Stimulated activated CD8-positive, alpha-beta memory T cell treated with anti-CD3 and anti-CD28 coated beads, Interleukin-15, amount 100 ng/mL, for 24 hours (primary cell): Measurements from ENCODE around the gene MYO9B.
"Not testable (repeated sequence)": the region's sequence is repeated elsewhere in the genome, so short reads cannot be mapped to it uniquely, and the experiment has no call there.

Source experiments
- DNase-seq: peaks from one replicate; pipeline ENCODE4 v3.0.0-alpha.2; 2020; ENCODE audit warnings: low read depth

MYO9B gene

GRCh38 chr19:17183271-17183761, 107.7 kb downstream of the MYO9B start:
- DNase-seq = no peak

GRCh38 chr19:17183858-17184321, 108.3 kb downstream of the MYO9B start:
- DNase-seq = no peak

- no peak for DNase-seq
These were observed 108.8 kb downstream of the MYO9B start for GRCh38 chr19:17184371-17184841.

GRCh38 chr19:17185590-17185989, 110.0 kb downstream of the MYO9B start:
- no peak for DNase-seq

- DNase-seq = not testable (repeated sequence)
These were observed 116.2 kb downstream of the MYO9B start for GRCh38 chr19:17191736-17192135.

GRCh38 chr19:17192751-17193150, 117.2 kb downstream of the MYO9B start:
- no peak for DNase-seq

GRCh38 chr19:17194608-17195007, 119.0 kb downstream of the MYO9B start:
- no peak for DNase-seq

GRCh38 chr19:17195106-17195505, 119.5 kb downstream of the MYO9B start:
- DNase-seq = no peak

GRCh38 chr19:17196610-17197009, 121.0 kb downstream of the MYO9B start:
- no peak for DNase-seq

- no peak for DNase-seq
These were observed 122.1 kb downstream of the MYO9B start for GRCh38 chr19:17197666-17198065.

- no peak for DNase-seq
These were observed 125.0 kb downstream of the MYO9B start for GRCh38 chr19:17200408-17201079.

- no peak for DNase-seq
These were observed 126.7 kb downstream of the MYO9B start for GRCh38 chr19:17202249-17202648.

GRCh38 chr19:17202713-17203112, 127.1 kb downstream of the MYO9B start:
- no peak for DNase-seq

- no peak for DNase-seq
These were observed 129.9 kb downstream of the MYO9B start for GRCh38 chr19:17205237-17206140.

- DNase-seq = no peak
These were observed 131.4 kb downstream of the MYO9B start for GRCh38 chr19:17206736-17207581.

- no peak for DNase-seq
These were observed 133.8 kb downstream of the MYO9B start for GRCh38 chr19:17209126-17210036.

GRCh38 chr19:17210296-17210695, 134.7 kb downstream of the MYO9B start:
- DNase-seq = no peak

- DNase-seq = no peak
These were observed 136.2 kb downstream of the MYO9B start for GRCh38 chr19:17211547-17212446.

GRCh38 chr19:17213334-17213733, 137.8 kb downstream of the MYO9B start:
- no peak for DNase-seq
